ENCODE measurements around the gene INAFM2. TPM values are rescaled to one million over a fixed set of nuclear protein-coding genes. Genes with fewer than 3 reads are reported as not detected.

The INAFM2 gene
- total and polyA plus RNA-seq, 8 donors = 20.5 to 37.1 (median 23.7) TPM

- ATAC-seq = no peak
- TF ChIP-seq CTCF (IDR thresholded peaks at IDR 0.05) = no peak
Measured at GRCh38 chr15:40295877-40296560, 27.5 kb upstream of the INAFM2 start.

GRCh38 chr15:40296561-40297230, 26.8 kb upstream of the INAFM2 start:
- H3K9me3 ChIP-seq = no peaks in the 10 kb centered on the region
- DNase-seq = no peak
- no peak for TF ChIP-seq CTCF (IDR thresholded peaks at IDR 0.05)
- H3K4me1 ChIP-seq = peaks cover 0 to 9% of the 10 kb centered on the region in 2 donors
- peaks cover 0 to 7% of the 10 kb centered on the region in 2 donors for H3K27me3 ChIP-seq
- no peak overlapping the region for H3K27ac ChIP-seq
- no peak overlapping the region for H3K4me3 ChIP-seq
- peaks cover 0 to 89% of the 10 kb centered on the region in 2 donors for H3K36me3 ChIP-seq
- intact Hi-C loops (cut with DNase I) = no loop called here
- ATAC-seq = no peak

More at GRCh38 chr15:40295877-40296560, 27.5 kb upstream of the INAFM2 start:
- H3K4me1 ChIP-seq = peaks cover 0 to 4% of the 10 kb centered on the region in 2 donors
- no peaks in the 10 kb centered on the region for H3K9me3 ChIP-seq
- peaks cover 0 to 89% of the 10 kb centered on the region in 2 donors for H3K36me3 ChIP-seq
- DNase-seq = no peak
- H3K27ac ChIP-seq = no peak overlapping the region
- no peak overlapping the region for H3K4me3 ChIP-seq
- H3K27me3 ChIP-seq = peaks cover 0 to 14% of the 10 kb centered on the region in 2 donors
- intact Hi-C loops (cut with DNase I) = no loop called here

GRCh38 chr15:40297356-40297755, 26.1 kb upstream of the INAFM2 start:
- Histone ChIP-seq H3K27me3 (peaks cover 0 to under 1% of the 10 kb centered on the region in 2 donors), H3K27ac (no peak overlapping the region), H3K4me3 (no peak overlapping the region), H3K36me3 (peaks cover 0 to 89% of the 10 kb centered on the region in 2 donors), H3K9me3 (no peaks in the 10 kb centered on the region), H3K4me1 (peaks cover 0 to 14% of the 10 kb centered on the region in 2 donors)
- ATAC-seq (no peak), DNase-seq (no peak)
- TF ChIP-seq CTCF (IDR thresholded peaks at IDR 0.05) = no peak
- intact Hi-C loops (cut with DNase I) = no loop called here

GRCh38 chr15:40298216-40298935, 25.1 kb upstream of the INAFM2 start:
- Histone ChIP-seq H3K4me1 (peaks cover 0 to 14% of the 10 kb centered on the region in 2 donors), H3K27ac (no peak overlapping the region), H3K27me3 (no peaks in the 10 kb centered on the region), H3K36me3 (peaks cover 0 to 89% of the 10 kb centered on the region in 2 donors), H3K9me3 (no peaks in the 10 kb centered on the region), H3K4me3 (no peak overlapping the region)
- no peak for DNase-seq
- no peak for ATAC-seq
- intact Hi-C loops (cut with DNase I) = no loop called here
- TF ChIP-seq CTCF (IDR thresholded peaks at IDR 0.05) = no peak

- Histone ChIP-seq H3K4me3 (no peak overlapping the region), H3K4me1 (peaks cover 0 to 22% of the 10 kb centered on the region in 2 donors), H3K27ac (no peak overlapping the region), H3K27me3 (no peaks in the 10 kb centered on the region), H3K36me3 (peaks cover 0 to 73% of the 10 kb centered on the region in 2 donors), H3K9me3 (no peaks in the 10 kb centered on the region)
- ATAC-seq (no peak), DNase-seq (no peak)
- no peak for TF ChIP-seq CTCF (IDR thresholded peaks at IDR 0.05)
- intact Hi-C loops (cut with DNase I) = no loop called here
Measured at GRCh38 chr15:40300367-40300766, 23.1 kb upstream of the INAFM2 start.
